HCT116 (cell line): Measurements from ENCODE around the gene POC1A. TPM values are rescaled to one million over a fixed set of nuclear protein-coding genes. Genes with fewer than 3 reads are reported as not detected.

Experiments
- ATAC-seq: fragments of 200-7000 bp; cut with Tn5 transposase; 2 replicates; pipeline ENCODE4 v1.9.1; 2020; ENCODE audit warnings: mild to moderate bottlenecking, moderate library complexity
- BruUV-seq: library from RNA; stranded (reverse); fragments of 400-500 nt; replicated peaks from 2 replicates; lab custom pipeline; 2021; lab: Mats Ljungman, UMichigan
- CTCF ChIA-PET: fragments of 300-600 bp; sonication (Branson Sonifier 250); formaldehyde crosslinking; loops from one replicate; lab custom pipeline; 2021; ENCODE audit warnings: antibody characterized with exemption; lab: Charles Lee
- POLR2A ChIA-PET: fragments of 300-600, 350-600 bp; sonication (Branson Sonifier 250); formaldehyde crosslinking; loops from one replicate; lab custom pipeline; 2021; ENCODE audit warnings: antibody characterized with exemption; lab: Charles Lee
- RAD21 ChIA-PET, 2 experiments: fragments of 300-600 bp; sonication (Branson Sonifier 250); formaldehyde crosslinking; loops; one replicate each; lab custom pipeline; 2023; ENCODE audit warnings: low total read pairs in 2 of 2; ENCODE audit not compliant: uncharacterized antibody in 2 of 2, unreplicated experiment in 2 of 2, low non-redundant PET in 1 of 2; lab: Charles Lee
- DNase-seq: peaks from one replicate; pipeline ENCODE4 v3.0.0-alpha.2; 2010; ENCODE audit warnings: low read depth, low spot score
- H2AFZ ChIP-seq: fragments of 200-600 bp; shearing (Covaris generic), sonication (generic); 2 replicates; pipeline ENCODE4 v1.6.1; 2017; ENCODE audit warnings: low read depth, mixed run types, mixed read lengths, antibody characterized with exemption, low read length; ENCODE audit not compliant: poor library complexity, severe bottlenecking
- H3K27ac ChIP-seq: 2 replicates; pipeline ENCODE4 v1.5.1; 2012; ENCODE audit warnings: low read depth, low read length
- H3K27me3 ChIP-seq: fragments of 200-600 bp; sonication (generic); 2 replicates; pipeline ENCODE4 v1.6.1; 2016; ENCODE audit warnings: mixed run types, low read length, mixed read lengths; ENCODE audit not compliant: insufficient read depth
- H3K36me3 ChIP-seq, 2 experiments: fragments of 200-500 bp in 1 of 2; fragments of 200-600 bp in 1 of 2; sonication (Bioruptor generic) in 1 of 2; sonication (generic) in 1 of 2; 2 replicates each; pipeline versions ENCODE4 v1.5.1 to v1.6.1; 2014 to 2016; ENCODE audit warnings: low read length in 2 of 2, inconsistent platforms in 1 of 2, mixed read lengths in 1 of 2, mixed run types in 1 of 2; ENCODE audit not compliant: insufficient read depth in 2 of 2, control insufficient read depth in 1 of 2
- H3K4me1 ChIP-seq, 2 experiments: fragments of 200-600 bp in 1 of 2; sonication (generic) in 1 of 2; 2 replicates each; pipeline versions ENCODE4 v1.5.1 to v1.6.1; 2012 to 2017; ENCODE audit warnings: low read length in 2 of 2, inconsistent platforms in 1 of 2, mild to moderate bottlenecking in 1 of 2, mixed read lengths in 1 of 2, mixed run types in 1 of 2, moderate library complexity in 1 of 2; ENCODE audit not compliant: insufficient read depth in 2 of 2, control insufficient read depth in 1 of 2
- H3K4me2 ChIP-seq: fragments of 200-600 bp; sonication (generic); 2 replicates; pipeline ENCODE4 v1.6.1; 2017; ENCODE audit warnings: mixed run types, low read length, mixed read lengths
- H3K4me3 ChIP-seq, 2 experiments: fragments of 200-600 bp in 1 of 2; sonication (generic) in 1 of 2; replicated peaks in 1 of 2; 2 replicates each; pipeline ENCODE4 v1.5.1; 2011 to 2016; ENCODE audit warnings: low read length in 2 of 2, control low read depth in 1 of 2, low read depth in 1 of 2, mild to moderate bottlenecking in 1 of 2, mixed read lengths in 1 of 2, mixed run types in 1 of 2
- H3K79me2 ChIP-seq: fragments of 200-600 bp; sonication (generic); 2 replicates; pipeline ENCODE4 v1.6.1; 2017; ENCODE audit warnings: mild to moderate bottlenecking, mixed run types, low read length, moderate library complexity, mixed read lengths; ENCODE audit not compliant: insufficient read depth
- H3K9ac ChIP-seq: fragments of 200-600 bp; sonication (generic); 2 replicates; pipeline ENCODE4 v1.6.1; 2016; ENCODE audit warnings: low read length, mixed read lengths
- H3K9me2 ChIP-seq: fragments of 200-600 bp; sonication (generic), shearing (Covaris generic); 2 replicates; pipeline ENCODE4 v1.6.1; 2017; ENCODE audit warnings: mixed run types, mild to moderate bottlenecking, moderate library complexity; ENCODE audit not compliant: insufficient read depth
- H3K9me3 ChIP-seq, 2 experiments: fragments of 200-500 bp in 1 of 2; fragments of 200-600 bp in 1 of 2; sonication (Bioruptor generic) in 1 of 2; sonication (generic) in 1 of 2; 2 replicates each; pipeline ENCODE4 v1.6.1; 2014 to 2017; ENCODE audit warnings: low read length in 2 of 2, mixed read lengths in 2 of 2, inconsistent platforms in 1 of 2, low read depth in 1 of 2, mild to moderate bottlenecking in 1 of 2, mixed run types in 1 of 2, moderate library complexity in 1 of 2; ENCODE audit not compliant: control insufficient read depth in 1 of 2, insufficient read depth in 1 of 2
- H4K20me1 ChIP-seq: fragments of 200-600 bp; sonication (generic), shearing (Covaris generic); 2 replicates; pipeline ENCODE4 v1.6.1; 2017; ENCODE audit warnings: mixed run types, mild to moderate bottlenecking, moderate library complexity; ENCODE audit not compliant: insufficient read depth
- ATF3 ChIP-seq: IDR thresholded peaks from 2 replicates; pipeline ENCODE4 v1.6.1; 2012
- CBX3 ChIP-seq: IDR thresholded peaks from 2 replicates; pipeline ENCODE4 v1.6.1; 2012; ENCODE audit warnings: low read depth
- ELF1 ChIP-seq: IDR thresholded peaks from 2 replicates; pipeline ENCODE4 v1.6.1; 2012; ENCODE audit warnings: low read depth, borderline replicate concordance
- EZH2 ChIP-seq: fragments of 200-600 bp; sonication (generic); IDR thresholded peaks from 2 replicates; pipeline ENCODE4 v1.6.1; 2017; ENCODE audit warnings: antibody characterized with exemption, mixed run types
- MAX ChIP-seq: IDR thresholded peaks from 2 replicates; pipeline ENCODE4 v1.6.1; 2012
- POLR2A ChIP-seq: IDR thresholded peaks from 2 replicates; pipeline ENCODE4 v1.7.0; 2011; ENCODE audit warnings: borderline replicate concordance; ENCODE audit not compliant: insufficient read depth, insufficient read length; ENCODE audit errors: extremely low read depth
- SIN3A ChIP-seq: IDR thresholded peaks from 2 replicates; pipeline ENCODE4 v1.6.1; 2012; ENCODE audit warnings: low read depth
- SP1 ChIP-seq: IDR thresholded peaks from 2 replicates; pipeline ENCODE4 v1.6.1; 2012; ENCODE audit warnings: low read depth
- TCF7L2 ChIP-seq: IDR thresholded peaks from 2 replicates; pipeline ENCODE4 v1.7.0; 2011; ENCODE audit warnings: borderline replicate concordance, inconsistent platforms; ENCODE audit not compliant: insufficient read depth, insufficient read length; ENCODE audit errors: extremely low read depth
- ZBTB33 ChIP-seq: IDR thresholded peaks from 2 replicates; pipeline ENCODE4 v1.6.1; 2011; ENCODE audit warnings: mild to moderate bottlenecking, low read length, moderate library complexity; ENCODE audit not compliant: insufficient replicate concordance; ENCODE audit errors: extremely low read depth
- ZFX ChIP-seq: fragments of 450-650 bp; IDR thresholded peaks from 2 replicates; pipeline ENCODE4 v1.6.1; 2017
- ZNF274 ChIP-seq: fragments of 200-500 bp; sonication (Bioruptor generic); IDR thresholded peaks from 2 replicates; pipeline ENCODE4 v1.6.1; 2014; ENCODE audit warnings: mild to moderate bottlenecking, low read depth, low read length, inconsistent platforms
- intact Hi-C: fragments of 100-400 bp; cut with micrococcal nuclease; formaldehyde crosslinking; loops from 2 replicates; pipeline ENCODE4 v1.10.0; 2022
- total RNA-seq: library from RNA; stranded (reverse); gene quantifications from one replicate; pipeline ENCODE4 v1.2.1, GENCODE V29; 2021; ENCODE audit not compliant: unreplicated experiment

Gene POC1A
- total RNA-seq, 1 experiment from 2014 or later = 34.0 TPM

- H4K20me1 ChIP-seq = no peaks in the 10 kb centered on the region
- H3K9me3 ChIP-seq = no peaks in the 10 kb centered on the region
- no peaks in the 10 kb centered on the region for H3K79me2 ChIP-seq
- no peaks in the 10 kb centered on the region for H3K27me3 ChIP-seq
- no peaks in the 10 kb centered on the region for H3K9me2 ChIP-seq
- DNase-seq = no peak
- CTCF ChIA-PET = interaction anchor here (0.9 kb wide), 1 partner anchor 53 kb away, joined by 3 read pairs; no protein-coding TSS in a partner anchor
- no peak overlapping the region for H2AFZ ChIP-seq
- no peak for TF ChIP-seq MAX
- TF ChIP-seq SIN3A = no peak
- TF ChIP-seq CBX3 = no peak
- no peak overlapping the region for H3K9ac ChIP-seq
- H3K36me3 ChIP-seq = no peaks in the 10 kb centered on the region
- no peak overlapping the region for H3K4me3 ChIP-seq
- intact Hi-C loops = no loop called here
- no peak overlapping the region for H3K27ac ChIP-seq
- BruUV-seq = no TSS peak
- H3K4me1 ChIP-seq = no peaks in the 10 kb centered on the region
- H3K4me2 ChIP-seq = no peak overlapping the region
- no peak for ATAC-seq
- POLR2A ChIA-PET = no interaction called here
- RAD21 ChIA-PET = interaction anchor here in 1 of 2 experiments (0.7 kb wide), 1 partner anchor 16 kb away, joined by 3 read pairs; no protein-coding TSS in a partner anchor
Measured at GRCh38 chr3:52109611-52110301, 44.5 kb downstream of the POC1A start.

- no peaks in the 10 kb centered on the region for H3K9me2 ChIP-seq
- RAD21 ChIA-PET = no interaction called here
- no peaks in the 10 kb centered on the region for H3K36me3 ChIP-seq
- DNase-seq (no peak), ATAC-seq (no peak)
- CTCF ChIA-PET = interaction anchor here (0.9 kb wide), 1 partner anchor 51 kb away, joined by 3 read pairs; no protein-coding TSS in a partner anchor
- no TSS peak for BruUV-seq
- H3K4me1 ChIP-seq = no peaks in the 10 kb centered on the region
- no peaks in the 10 kb centered on the region for H4K20me1 ChIP-seq
- H3K27ac ChIP-seq = no peak overlapping the region
- intact Hi-C loops = no loop called here
- H3K4me2 ChIP-seq = no peak overlapping the region
- POLR2A ChIA-PET = no interaction called here
- H2AFZ ChIP-seq = no peak overlapping the region
- H3K27me3 ChIP-seq = no peaks in the 10 kb centered on the region
- no peak overlapping the region for H3K9ac ChIP-seq
- H3K79me2 ChIP-seq = no peaks in the 10 kb centered on the region
- no peak overlapping the region for H3K4me3 ChIP-seq
- H3K9me3 ChIP-seq = no peaks in the 10 kb centered on the region
- no peak for TF ChIP-seq ZFX
- TF ChIP-seq MAX = no peak
- TF ChIP-seq EZH2 = no peak
- no peak for TF ChIP-seq ELF1
- no peak for TF ChIP-seq ZBTB33
- TF ChIP-seq ATF3 = no peak
- TF ChIP-seq ZNF274 = no peak
- TF ChIP-seq TCF7L2 = no peak
- no peak for TF ChIP-seq POLR2A
- TF ChIP-seq SP1 = no peak
- no peak for TF ChIP-seq SIN3A
- TF ChIP-seq CBX3 = no peak
Measured at GRCh38 chr3:52108302-52109232, 45.7 kb downstream of the POC1A start.
